ENCODE data around the gene GPR176.

GRCh38 chr15:39788108-39788507 lies 132.0 kb downstream of the GPR176 start:
- TF ChIP-seq SMC3 (conservative IDR thresholded peaks at IDR 0.05; ENCODE audit: poor library complexity) (no peak), CTCF (IDR thresholded peaks at IDR 0.05; ENCODE audit: poor library complexity, severe bottlenecking) (no peak), EP300 (conservative IDR thresholded peaks at IDR 0.05; ENCODE audit: poor library complexity, severe bottlenecking) (no peak), EZH2 (IDR thresholded peaks at IDR 0.05; ENCODE audit: borderline replicate concordance, insufficient read depth, low read length, poor library complexity, severe bottlenecking) (no peak), MXI1 (conservative IDR thresholded peaks at IDR 0.05; ENCODE audit: poor library complexity, severe bottlenecking) (no peak), POLR2AphosphoS5 (IDR thresholded peaks at IDR 0.05) (no peak)
